GM18909 (cell line): ENCODE data around the gene ABHD6.
"Not testable (repeated sequence)": the region's sequence is repeated elsewhere in the genome, so short reads cannot be mapped to it uniquely, and the experiment has no call there.

Experiments
- ATAC-seq: cut with Tn5 transposase; IDR thresholded peaks from one replicate; pipeline ENCODE4 v1.9.1; 2021; ENCODE audit warnings: mild to moderate bottlenecking; ENCODE audit not compliant: unreplicated experiment, poor library complexity

The ABHD6 gene, protein sequence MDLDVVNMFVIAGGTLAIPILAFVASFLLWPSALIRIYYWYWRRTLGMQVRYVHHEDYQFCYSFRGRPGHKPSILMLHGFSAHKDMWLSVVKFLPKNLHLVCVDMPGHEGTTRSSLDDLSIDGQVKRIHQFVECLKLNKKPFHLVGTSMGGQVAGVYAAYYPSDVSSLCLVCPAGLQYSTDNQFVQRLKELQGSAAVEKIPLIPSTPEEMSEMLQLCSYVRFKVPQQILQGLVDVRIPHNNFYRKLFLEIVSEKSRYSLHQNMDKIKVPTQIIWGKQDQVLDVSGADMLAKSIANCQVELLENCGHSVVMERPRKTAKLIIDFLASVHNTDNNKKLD

DNA sequence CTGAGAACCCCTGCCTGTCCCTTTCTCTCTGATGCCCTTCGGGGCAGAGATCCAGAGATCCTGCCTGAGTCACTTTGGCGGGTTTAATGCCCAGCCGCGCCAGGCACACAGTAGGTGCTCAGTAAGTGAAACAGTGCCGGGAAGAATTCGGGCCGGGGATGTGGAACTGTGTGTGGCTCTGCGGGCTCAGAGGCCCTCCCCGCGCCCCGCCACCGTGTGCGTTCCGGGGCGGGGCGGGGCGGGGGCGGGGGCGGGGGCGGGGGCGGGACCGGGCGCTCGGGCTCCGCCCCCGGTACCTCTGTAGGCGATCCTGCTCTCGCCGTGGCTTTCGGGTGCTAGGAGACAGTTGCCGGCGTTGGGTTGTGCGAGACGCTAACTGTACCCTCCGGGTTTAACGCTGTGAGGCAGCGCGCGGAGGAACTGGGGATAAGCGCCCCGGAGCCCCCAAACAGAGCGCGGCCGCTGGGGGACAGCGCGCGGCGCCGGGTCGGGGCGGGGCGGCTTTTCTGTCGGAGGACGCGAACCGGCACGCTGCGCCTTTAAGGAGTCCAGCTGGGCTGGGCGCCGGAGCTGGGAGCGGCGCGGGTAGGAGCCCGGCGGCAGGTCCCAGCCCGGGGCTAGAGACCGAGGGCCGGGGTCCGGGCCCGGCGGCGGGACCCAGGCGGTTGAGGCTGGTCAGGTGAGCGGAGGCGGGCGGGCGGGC, at the start of gene ABHD6:
TSS of gene ABHD6 (plus strand) at position 555 of the 703 bp plus-strand sequence. CDS start 18,795 bp downstream, outside the sequence.
- peak; percentile 75 for ATAC-seq

DNA sequence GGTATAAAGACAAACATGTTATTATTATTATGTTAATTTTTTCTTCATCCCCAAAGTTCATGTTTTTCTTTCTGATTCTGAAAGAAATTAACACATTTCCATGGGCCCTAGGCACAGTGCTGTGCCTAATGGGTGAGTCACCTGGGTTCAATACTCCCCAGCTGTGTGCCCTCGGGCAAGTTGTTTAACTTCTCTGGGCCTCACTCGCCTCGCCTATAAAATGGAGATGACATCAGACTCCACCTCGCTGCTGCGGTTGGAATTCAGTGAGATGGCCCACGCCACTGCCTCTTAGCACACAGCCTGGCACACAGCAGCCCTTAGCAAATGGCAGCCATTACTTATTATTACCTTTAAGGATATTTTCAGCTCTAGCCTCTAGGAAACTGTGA, 49.4 kb upstream of the ABHD6 start:
- no peak for ATAC-seq

DNA sequence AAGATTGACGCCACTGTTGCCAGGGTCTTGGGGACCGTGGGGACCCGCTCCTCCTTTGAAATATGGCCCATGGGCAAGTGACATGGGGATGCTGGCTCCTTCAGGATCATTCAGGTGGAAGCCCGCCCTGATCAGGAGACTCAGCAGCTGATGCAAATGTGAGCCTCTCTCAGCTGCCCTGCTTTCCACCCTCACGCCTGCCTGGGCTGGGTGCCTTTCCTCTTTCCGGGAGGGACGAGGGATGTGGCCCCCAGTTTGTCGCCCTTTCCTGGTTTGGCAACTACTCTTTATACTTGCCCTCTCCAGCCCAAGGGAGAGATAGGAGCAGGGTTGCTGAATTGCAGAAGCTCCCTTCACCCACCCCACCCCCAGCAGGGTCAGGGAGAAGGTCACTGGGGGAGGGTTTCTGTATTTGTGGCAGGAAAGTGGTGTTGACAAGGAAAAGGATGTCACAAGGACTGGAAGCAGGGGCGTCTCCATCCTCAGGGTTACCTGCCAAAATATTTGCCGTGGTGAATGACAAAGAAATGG, 48.6 kb upstream of the ABHD6 start:
- ATAC-seq: no peak

DNA sequence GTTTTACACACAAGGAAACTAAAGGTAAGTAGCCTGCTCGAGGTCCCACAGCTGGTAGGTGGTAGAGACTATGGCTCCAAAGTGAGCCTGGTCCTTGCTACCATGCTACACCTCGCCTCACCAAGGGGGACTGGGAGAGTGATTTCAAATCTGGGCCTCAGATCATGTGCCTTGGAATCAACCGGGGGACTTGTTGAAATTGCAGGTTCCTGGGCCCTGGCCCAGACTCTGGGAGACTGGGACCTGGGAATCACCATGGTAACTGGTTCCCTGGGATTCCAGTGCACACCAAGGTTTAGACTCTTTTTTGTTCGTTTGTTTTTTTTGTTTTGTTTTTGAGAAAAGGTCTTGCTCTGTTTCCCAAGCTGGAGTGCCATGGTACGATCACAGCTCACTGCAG, 47.9 kb upstream of the ABHD6 start:
- ATAC-seq: no peak

DNA sequence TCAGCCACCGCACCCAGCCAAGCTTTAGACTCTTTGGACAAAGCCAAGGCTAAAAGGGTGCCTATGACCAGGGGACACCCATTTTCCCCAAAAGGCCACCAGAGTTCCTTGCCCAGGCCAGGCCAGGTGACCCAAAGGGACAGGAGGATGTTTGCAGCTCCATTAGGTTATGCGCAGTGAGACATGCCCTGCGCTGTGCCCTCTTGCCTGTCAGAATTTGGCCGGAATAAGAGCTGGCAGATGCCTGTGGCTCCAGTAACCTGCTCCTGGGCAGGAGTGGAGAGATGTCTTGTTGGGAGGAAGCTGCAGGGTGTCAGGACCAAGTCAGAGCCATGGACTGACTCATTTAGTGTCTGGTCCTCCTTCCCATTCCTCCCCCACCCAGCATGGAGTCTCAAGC, 47.3 kb upstream of the ABHD6 start:
- no peak for ATAC-seq

DNA sequence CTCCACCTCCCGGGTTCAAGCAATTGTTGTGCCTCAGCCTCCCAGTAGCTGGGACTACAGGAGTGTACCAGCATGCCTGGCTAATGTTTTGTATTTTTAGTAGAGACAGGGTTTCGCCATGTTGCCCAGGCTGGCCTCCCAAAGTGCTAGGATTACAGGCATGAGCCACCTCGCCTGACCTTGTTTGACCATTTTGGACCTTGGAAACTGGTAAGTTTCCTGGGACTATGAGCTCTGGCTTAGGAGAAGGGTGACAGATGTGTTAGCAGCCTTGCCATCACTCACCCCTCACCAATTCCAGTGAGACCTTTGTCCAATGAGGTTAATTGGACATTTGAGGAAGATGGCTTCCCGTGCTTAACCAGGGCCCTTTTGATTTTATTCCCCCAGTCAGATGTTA, 46.7 kb upstream of the ABHD6 start:
- no peak for ATAC-seq

DNA sequence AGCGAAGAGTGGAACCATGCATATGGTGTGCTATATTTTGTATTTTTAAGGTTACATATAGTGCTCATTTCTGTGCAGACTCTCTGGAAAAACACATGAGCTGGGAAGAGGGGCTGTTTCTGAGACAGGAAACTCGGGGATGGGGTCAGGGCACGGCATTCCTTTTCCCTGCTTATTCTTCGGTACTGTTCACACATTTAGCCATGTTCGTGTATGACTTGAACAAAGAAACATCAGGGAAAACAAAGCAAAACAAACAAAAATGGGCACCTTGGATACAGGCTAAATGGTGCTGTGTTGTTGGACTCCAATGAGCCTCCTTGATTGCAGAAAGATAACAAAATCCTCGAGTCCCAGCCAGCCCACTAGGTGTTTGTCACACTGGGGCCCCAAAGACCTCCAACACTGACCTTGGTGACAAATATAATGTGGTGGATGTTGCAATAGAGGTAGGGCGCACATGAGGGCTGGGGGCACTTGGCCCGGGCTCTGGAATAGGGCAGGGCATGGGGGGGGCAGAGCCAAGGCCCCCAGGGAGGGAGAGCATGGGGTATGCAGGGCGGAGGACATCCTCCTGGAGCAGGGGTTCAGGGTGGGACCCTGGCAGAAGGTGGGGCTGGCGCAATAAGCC, 46.1 kb upstream of the ABHD6 start:
- ATAC-seq: no peak

DNA sequence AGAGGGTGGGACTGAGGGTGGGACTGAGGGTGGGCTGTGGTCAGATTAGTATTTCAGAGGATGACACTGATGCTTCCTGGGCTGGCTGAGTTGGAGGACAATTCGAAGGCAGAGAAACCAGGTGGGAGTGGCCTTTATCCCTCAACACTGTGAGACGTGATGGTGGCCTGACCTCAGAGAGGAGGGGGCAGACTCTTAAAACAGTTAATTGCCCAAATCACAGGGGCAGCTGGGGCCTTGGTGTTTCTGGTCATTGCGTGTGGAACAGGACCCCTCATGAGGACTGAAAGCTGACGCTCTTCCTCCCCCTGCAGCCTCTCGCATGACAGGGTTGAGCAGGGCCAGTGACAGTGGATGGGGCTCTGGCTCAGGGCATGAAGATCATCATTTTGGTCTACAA, 45.5 kb upstream of the ABHD6 start:
- ATAC-seq: no peak

DNA sequence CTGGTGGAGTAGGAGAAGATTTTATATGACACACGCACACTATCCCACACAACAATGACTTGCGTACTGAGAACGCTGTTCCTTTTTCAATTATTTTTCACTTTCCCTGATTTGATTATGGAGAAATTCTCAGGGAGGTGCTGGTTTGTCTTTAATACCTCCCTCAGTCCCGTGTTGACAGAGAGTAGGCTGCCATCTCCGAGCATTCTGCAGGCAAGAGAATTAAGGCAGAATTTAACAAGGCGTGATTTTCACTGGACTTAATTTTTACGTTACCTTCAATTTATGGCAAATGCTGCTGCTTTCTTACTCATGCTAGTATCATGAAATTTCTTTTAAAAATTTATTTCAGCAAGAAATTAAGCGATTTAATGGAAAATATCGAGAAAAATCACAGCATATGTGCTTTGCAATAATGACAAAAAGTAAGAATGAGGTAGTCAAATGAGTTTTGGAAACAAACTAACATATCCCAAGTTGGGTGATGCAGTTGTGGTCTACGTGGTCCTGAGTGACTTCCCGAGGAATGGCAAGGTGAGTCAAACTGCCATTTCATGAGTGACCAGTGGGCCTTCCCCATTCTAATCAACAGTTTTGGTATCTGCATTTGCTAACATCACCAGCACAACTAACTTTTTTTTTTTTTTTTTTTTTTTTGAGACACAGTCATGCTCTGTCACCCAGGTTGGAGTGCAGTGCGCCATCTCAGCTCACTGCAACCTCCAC, 43.7 kb upstream of the ABHD6 start:
- no peak for ATAC-seq

DNA sequence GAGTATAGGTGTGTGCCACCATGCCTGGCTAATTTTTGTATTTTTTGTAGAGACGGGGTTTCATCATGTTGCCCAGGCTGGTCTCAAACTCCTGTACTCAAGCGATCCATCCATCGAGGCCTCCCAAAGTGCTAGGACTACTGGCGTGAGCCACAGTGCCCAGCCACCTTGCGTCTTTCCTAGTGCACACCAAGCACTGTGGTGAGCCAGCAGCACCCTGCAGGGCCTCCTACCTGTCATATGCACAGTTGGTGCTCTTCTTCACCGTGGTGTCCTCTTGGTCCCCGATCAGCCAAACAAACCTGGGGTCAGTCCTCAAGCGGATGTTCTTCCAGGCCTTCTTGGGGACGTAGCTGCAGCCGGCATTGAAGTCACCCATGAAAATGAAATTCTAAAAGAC, 40.0 kb upstream of the ABHD6 start:
- no peak for ATAC-seq

DNA sequence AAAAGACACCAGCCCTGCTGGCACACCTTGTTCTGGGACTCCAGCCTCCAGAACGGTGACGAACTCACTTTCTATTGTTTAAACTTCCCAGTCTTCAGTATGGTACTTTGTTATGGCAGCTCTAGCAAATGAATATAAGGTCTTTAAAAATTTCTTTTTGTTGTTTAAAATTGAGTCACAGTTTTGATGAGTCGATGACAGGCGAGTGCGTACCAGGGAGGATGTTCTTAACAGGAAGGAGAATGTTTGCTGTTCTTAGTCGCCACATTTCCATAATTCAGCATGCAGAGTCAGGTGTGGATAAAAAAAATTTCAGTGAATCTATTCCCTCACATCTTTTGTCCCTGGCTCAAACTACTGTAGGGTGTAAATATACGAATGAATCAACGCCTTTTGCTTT, 39.2 kb upstream of the ABHD6 start:
- ATAC-seq: no peak

DNA sequence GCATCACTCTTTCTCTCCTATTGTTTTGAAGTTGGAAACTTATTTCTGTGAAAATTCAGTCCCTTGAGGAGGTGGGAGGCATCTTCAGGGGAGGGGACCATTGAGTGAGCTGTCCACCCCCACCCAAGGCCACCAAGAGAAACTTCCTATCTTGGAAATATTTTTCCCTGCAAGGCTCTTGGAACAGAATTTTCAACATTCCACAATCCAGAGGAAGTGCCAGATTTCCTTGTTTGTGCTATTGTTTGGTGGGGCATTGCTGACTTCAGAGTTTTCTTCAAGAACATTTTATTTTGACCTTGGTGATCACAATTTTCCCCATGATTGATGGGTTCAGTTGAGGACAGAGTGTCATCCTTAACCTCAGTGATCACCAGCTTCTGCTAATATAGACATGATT, 38.8 kb upstream of the ABHD6 start:
- no peak for ATAC-seq

DNA sequence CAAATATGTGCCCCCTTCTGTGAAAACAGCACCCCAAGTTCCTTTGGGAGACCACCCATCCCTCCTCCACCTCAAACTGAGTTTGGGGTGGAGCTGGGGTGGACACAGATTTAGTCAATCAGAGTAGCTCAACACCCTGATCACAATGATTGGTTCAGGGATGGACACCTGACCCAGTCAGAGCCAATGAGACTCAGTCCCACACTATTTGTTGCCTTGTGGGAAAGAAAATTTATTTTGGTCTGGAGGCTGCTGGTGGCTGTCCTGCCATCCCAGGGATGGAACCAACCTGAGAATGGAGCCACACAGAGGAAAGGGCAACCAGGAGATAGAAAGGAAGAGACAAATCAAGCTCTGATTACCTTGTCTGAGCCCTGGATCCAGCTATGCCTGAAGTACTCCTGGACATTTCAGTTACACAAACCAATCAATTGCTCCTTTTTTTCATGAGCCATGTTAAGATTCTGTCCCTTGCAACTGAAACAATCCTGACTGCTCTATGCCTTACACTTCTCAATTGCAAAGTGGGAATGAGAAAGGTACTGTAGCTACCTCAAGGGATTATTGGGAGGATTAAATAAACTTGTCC, 37.4 kb upstream of the ABHD6 start:
- ATAC-seq: no peak

DNA sequence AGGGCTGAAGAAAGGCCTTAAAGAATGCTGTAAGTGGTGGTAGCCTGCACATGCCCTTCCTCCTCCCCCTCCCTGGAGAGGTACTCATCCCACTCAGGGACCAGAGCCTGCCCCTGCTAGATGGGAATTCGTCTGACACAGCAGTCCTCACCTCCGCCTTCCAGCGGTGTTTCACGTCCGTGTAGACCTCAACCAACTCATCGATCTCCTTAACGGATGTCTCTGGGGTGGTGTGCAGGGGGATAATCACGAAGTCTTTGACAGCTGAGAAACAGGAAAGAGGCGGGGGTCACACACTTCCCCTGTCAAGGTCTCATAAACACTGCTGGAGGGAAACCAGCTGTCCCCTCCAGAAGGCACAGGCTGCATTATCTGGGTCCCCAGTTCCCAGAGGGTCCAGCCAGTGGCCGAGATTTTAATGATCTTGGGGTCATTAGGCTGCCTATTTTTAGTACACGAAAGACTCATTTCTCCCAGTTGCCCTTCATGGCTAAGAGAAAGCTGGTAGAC, 36.7 kb upstream of the ABHD6 start:
- no peak for ATAC-seq

DNA sequence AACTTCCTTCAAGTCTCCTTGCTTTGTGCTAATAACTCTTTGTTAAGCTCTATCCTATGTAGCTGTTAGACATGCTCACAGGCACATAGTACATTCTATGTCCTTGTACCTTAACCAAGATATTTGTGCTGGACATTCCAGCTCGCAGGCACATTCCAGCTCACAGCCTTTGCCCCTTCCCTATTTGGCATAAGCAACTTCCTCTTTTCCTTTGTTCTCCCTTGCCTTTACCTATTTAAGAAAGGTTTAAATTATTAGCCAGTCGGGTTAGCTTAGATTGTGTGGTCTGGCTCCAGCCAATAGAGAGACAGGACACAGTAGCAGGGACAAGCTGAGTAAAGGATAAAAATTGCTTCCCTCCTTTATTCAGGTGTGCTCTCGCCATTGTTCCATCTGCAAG, 36.1 kb upstream of the ABHD6 start:
- ATAC-seq: not testable (repeated sequence)

DNA sequence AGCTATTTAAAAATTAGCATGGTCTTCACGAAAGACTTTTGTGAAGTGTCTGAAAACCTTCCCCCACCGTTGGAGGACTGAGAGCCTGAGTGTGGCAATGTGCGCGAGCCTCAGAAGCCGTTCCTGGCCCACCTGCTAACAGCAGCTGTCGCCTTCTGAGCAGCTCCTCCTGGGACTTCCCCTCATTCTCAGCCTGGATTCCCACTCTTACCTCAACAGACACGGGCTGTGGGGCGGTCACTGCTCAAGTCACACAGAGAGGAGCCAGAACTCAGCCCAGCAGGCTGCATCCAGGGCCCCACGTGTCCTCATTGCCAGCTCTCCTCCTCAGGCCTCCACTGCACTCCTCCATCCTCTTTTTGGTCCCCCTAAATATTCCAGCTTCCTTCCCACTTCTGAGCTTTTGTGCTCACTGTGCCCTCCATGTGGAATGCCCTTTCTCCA, 34.7 kb upstream of the ABHD6 start:
- peak; percentile 77 for ATAC-seq

DNA sequence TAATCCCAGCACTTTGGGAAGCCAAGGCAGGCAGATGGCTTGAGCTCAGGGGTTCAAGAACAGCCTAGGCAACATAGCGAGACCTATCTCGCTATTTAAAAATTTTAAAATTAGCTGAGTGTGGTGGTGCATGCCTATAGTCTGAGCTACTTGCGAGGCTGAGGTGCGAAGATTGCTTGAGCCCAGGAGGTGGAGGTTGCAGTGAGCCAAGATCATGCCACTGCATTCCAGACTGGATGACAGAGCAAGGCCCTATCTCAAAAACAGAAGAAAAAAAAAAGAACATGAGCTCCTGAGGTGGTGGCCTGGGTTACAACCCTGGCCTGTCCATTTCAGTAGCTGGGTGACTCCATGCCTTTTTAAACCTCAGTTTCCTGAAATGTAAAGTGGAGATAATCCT, 34.1 kb upstream of the ABHD6 start:
- no peak for ATAC-seq

DNA sequence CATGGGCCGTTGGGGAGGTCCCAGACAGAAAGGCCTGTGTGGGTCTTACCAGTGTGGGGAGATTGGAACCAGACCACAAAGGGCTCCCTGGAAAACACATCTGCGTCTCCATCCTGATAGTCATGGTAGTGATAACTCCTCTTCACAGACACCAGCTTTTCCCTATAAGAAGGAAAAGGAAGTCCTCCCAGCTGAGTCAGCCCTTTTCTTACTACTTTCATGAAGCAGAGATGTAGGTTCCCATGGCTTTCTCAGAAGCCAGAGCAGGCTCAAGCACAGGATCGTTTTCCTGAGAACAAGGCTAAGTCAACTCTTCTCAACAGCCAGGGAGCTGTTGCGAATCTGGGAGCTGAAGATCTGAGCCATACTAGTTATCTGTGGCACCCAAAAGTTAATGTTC, 32.9 kb upstream of the ABHD6 start:
- no peak for ATAC-seq

DNA sequence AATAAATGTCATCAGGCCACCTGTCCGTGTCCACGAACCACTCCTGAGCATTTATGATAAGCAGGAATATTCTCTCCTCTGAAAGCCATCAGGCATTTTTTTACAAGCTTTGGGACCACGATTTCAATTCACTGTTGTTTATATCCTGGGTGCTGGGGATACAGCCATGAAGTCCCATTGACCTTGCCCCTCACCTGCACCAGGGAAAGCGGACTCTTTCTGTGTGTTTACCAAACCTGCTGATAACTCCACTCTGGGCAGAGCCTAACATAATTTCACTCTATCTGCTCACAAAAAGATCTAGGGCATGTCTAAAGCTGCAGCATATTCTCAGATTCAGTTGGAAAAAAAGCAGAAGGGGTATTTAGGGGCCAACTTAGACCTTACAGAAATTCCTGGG, 31.6 kb upstream of the ABHD6 start:
- ATAC-seq: no peak

DNA sequence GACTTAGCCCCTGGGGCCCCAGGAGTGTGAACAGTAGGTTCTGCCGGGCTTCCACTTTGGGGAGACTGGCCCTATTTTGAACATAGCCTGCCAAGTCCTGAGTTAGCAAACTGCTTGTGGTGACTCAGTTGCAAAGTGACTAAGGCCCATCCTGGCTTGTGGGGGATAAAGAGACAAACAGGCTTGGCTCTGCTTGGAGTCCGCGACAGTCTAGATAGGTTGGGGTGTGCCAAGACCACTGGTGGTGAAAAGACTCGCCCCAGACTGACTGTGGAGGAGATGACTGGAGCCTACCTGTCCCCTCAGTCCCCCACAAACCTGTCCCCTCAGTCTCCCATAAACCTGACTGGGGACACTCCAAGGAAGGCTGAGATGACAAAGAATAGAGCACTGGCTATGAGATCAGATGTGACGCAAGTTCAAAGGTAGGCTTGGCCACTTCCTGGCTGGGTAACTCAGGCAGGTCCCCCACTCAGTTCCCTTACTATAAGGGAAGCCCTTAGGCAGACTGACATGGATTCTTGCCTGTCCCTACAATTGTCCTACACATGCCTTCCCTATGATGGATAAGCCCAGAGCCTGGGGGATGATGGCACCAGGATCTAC, 31.1 kb upstream of the ABHD6 start:
- no peak for ATAC-seq
